IMR-90 (cell line): Measurements from ENCODE around the gene HMX1. TPM values are rescaled to one million over a fixed set of nuclear protein-coding genes. Genes with fewer than 3 reads are reported as not detected.

ENCODE experiments used
- ATAC-seq: fragments of 200-7000 bp; cut with Tn5 transposase; 2 replicates; pipeline ENCODE4 v1.9.1; 2020; ENCODE audit warnings: low read depth, mild to moderate bottlenecking, moderate library complexity
- BruUV-seq: library from RNA; stranded (reverse); fragments of 400-500 nt; replicated peaks from 2 replicates; lab custom pipeline; 2021; lab: Mats Ljungman, UMichigan
- CTCF ChIA-PET: fragments of 300-600 bp; formaldehyde crosslinking; extraction: SDS; loops from one replicate; lab custom pipeline; 2021; ENCODE audit warnings: antibody characterized with exemption; lab: Yijun Ruan, JAX
- POLR2A ChIA-PET: fragments of 300-600 bp; sonication (Branson Sonifier 250); formaldehyde crosslinking; loops from one replicate; lab custom pipeline; 2022; ENCODE audit warnings: antibody characterized with exemption; ENCODE audit not compliant: unreplicated experiment; lab: Charles Lee
- DNase-seq: peaks from one replicate; pipeline ENCODE4 v3.0.0; 2013
- H2AFZ ChIP-seq: replicated peaks from 2 replicates; pipeline ENCODE3; 2013; ENCODE audit warnings: low read length, mild to moderate bottlenecking; ENCODE audit not compliant: poor library complexity
- H2AK5ac ChIP-seq: 2 replicates; pipeline ENCODE4 v1.6.1; 2013; ENCODE audit warnings: low read depth, low read length, inconsistent platforms
- H2AK9ac ChIP-seq: replicated peaks from 2 replicates; pipeline ENCODE3; 2013; ENCODE audit warnings: mild to moderate bottlenecking, low read depth, low read length, moderate library complexity; ENCODE audit not compliant: poor library complexity
- H2BK120ac ChIP-seq: 2 replicates; pipeline ENCODE4 v1.6.1; 2013; ENCODE audit warnings: low read depth, low read length, inconsistent platforms
- H2BK15ac ChIP-seq: 3 replicates; pipeline ENCODE4 v1.6.1; 2013; ENCODE audit warnings: low read depth, low read length, inconsistent platforms
- H2BK20ac ChIP-seq: 2 replicates; pipeline ENCODE4 v1.6.1; 2013; ENCODE audit warnings: low read depth, mild to moderate bottlenecking, inconsistent platforms, low read length, moderate library complexity
- H2BK5ac ChIP-seq: 2 replicates; pipeline ENCODE4 v1.6.1; 2013; ENCODE audit warnings: mild to moderate bottlenecking, low read depth, low read length, inconsistent platforms; ENCODE audit not compliant: poor library complexity, severe bottlenecking
- H3K14ac ChIP-seq: replicated peaks from 2 replicates; pipeline ENCODE4 v1.6.1; 2013; ENCODE audit warnings: low read depth, low read length, inconsistent platforms
- H3K18ac ChIP-seq: 2 replicates; pipeline ENCODE4 v1.6.1; 2013; ENCODE audit warnings: low read depth, low read length, control low read depth
- H3K23ac ChIP-seq: 2 replicates; pipeline ENCODE4 v1.6.1; 2013; ENCODE audit warnings: low read depth, low read length, inconsistent platforms
- H3K27ac ChIP-seq: 2 replicates; pipeline ENCODE4 v1.5.1; 2013; ENCODE audit warnings: mild to moderate bottlenecking, control low read depth, low read length; ENCODE audit not compliant: insufficient read depth
- H3K27me3 ChIP-seq: 2 replicates; pipeline ENCODE4 v1.6.1; 2013; ENCODE audit warnings: low read length; ENCODE audit not compliant: control insufficient read depth, insufficient read depth
- H3K36me3 ChIP-seq: 2 replicates; pipeline ENCODE4 v1.6.1; 2013; ENCODE audit warnings: low read length, mixed read lengths; ENCODE audit not compliant: control insufficient read depth, insufficient read depth
- H3K4ac ChIP-seq: 2 replicates; pipeline ENCODE4 v1.6.1; 2013; ENCODE audit warnings: low read depth, low read length, inconsistent platforms
- H3K4me1 ChIP-seq: 2 replicates; pipeline ENCODE4 v1.6.1; 2013; ENCODE audit warnings: low read length, mixed read lengths; ENCODE audit not compliant: control insufficient read depth, insufficient read depth
- H3K4me2 ChIP-seq: 2 replicates; pipeline ENCODE4 v1.6.1; 2013; ENCODE audit warnings: low read depth, mild to moderate bottlenecking, control low read depth, low read length, moderate library complexity
- H3K4me3 ChIP-seq: 2 replicates; pipeline ENCODE4 v1.5.1; 2013; ENCODE audit warnings: low read depth, mild to moderate bottlenecking, control low read depth, low read length, moderate library complexity; ENCODE audit not compliant: insufficient read depth
- H3K56ac ChIP-seq: 2 replicates; pipeline ENCODE4 v1.6.1; 2013; ENCODE audit warnings: low read length, inconsistent platforms; ENCODE audit not compliant: insufficient read depth; ENCODE audit errors: extremely low read depth
- H3K79me1 ChIP-seq, 2 experiments: 2 replicates each; pipeline ENCODE4 v1.6.1; 2013; ENCODE audit warnings: low read length in 2 of 2, inconsistent platforms in 1 of 2, low read depth in 1 of 2
- H3K9ac ChIP-seq: 2 replicates; pipeline ENCODE4 v1.6.1; 2013; ENCODE audit warnings: low read depth, low read length, control low read depth
- H3K9me1 ChIP-seq: 2 replicates; pipeline ENCODE4 v1.6.1; 2013; ENCODE audit warnings: low read length, inconsistent platforms; ENCODE audit not compliant: insufficient read depth
- H3K9me3 ChIP-seq: 2 replicates; pipeline ENCODE4 v1.6.1; 2013; ENCODE audit warnings: low read length; ENCODE audit not compliant: control insufficient read depth, insufficient read depth
- H4K20me1 ChIP-seq: 2 replicates; pipeline ENCODE4 v1.6.1; 2013; ENCODE audit warnings: low read length, inconsistent platforms; ENCODE audit not compliant: insufficient read depth
- H4K5ac ChIP-seq: 2 replicates; pipeline ENCODE4 v1.6.1; 2013; ENCODE audit warnings: mild to moderate bottlenecking, low read depth, low read length, control low read depth
- H4K8ac ChIP-seq, 2 experiments: 2 replicates each; pipeline ENCODE4 v1.6.1; 2013; ENCODE audit warnings: low read depth in 2 of 2, low read length in 2 of 2, control low read depth in 1 of 2, inconsistent platforms in 1 of 2
- H4K91ac ChIP-seq: 2 replicates; pipeline ENCODE4 v1.6.1; 2013; ENCODE audit warnings: low read depth, low read length, inconsistent platforms; ENCODE audit not compliant: insufficient read depth
- BHLHE40 ChIP-seq: fragments of 150-350 bp; IDR thresholded peaks from 2 replicates; pipeline ENCODE4 v1.6.1; 2016; ENCODE audit warnings: mild to moderate bottlenecking, low read depth, low read length
- CEBPB ChIP-seq: IDR thresholded peaks from 2 replicates; pipeline ENCODE4 v1.6.1; 2012; ENCODE audit warnings: low read depth, low read length, improper control_type of control experiment
- CHD1 ChIP-seq: IDR thresholded peaks from 2 replicates; pipeline ENCODE4 v1.6.1; 2012; ENCODE audit warnings: low read depth, low read length, improper control_type of control experiment
- CTCF ChIP-seq: conservative IDR thresholded peaks from 2 replicates; pipeline ENCODE4 v1.5.1; 2012; ENCODE audit warnings: mild to moderate bottlenecking, low read depth, low read length, improper control_type of control experiment
- ELK1 ChIP-seq: fragments of 150-350 bp; IDR thresholded peaks from 2 replicates; pipeline ENCODE4 v1.6.1; 2016; ENCODE audit warnings: low read depth, mild to moderate bottlenecking, low read length, moderate library complexity, borderline replicate concordance
- FOS ChIP-seq: fragments of 150-350 bp; IDR thresholded peaks from 2 replicates; pipeline ENCODE4 v1.6.1; 2016; ENCODE audit warnings: low read depth, low read length
- MAZ ChIP-seq: IDR thresholded peaks from 2 replicates; pipeline ENCODE4 v1.6.1; 2012; ENCODE audit warnings: low read depth, mild to moderate bottlenecking, low read length, improper control_type of control experiment, moderate library complexity, borderline replicate concordance
- NFE2L2 ChIP-seq: fragments of 150-350 bp; IDR thresholded peaks from 2 replicates; pipeline ENCODE4 v1.6.1; 2016; ENCODE audit warnings: low read depth, mild to moderate bottlenecking, low read length
- POLR2A ChIP-seq: IDR thresholded peaks from 2 replicates; pipeline ENCODE4 v1.6.1; 2012; ENCODE audit warnings: mild to moderate bottlenecking, low read depth, low read length
- RAD21 ChIP-seq: IDR thresholded peaks from 2 replicates; pipeline ENCODE4 v1.6.1; 2012; ENCODE audit warnings: low read length, improper control_type of control experiment
- RFX5 ChIP-seq: IDR thresholded peaks from 2 replicates; pipeline ENCODE4 v1.8.0; 2012; ENCODE audit warnings: low read depth, mild to moderate bottlenecking, low read length, moderate library complexity
- SMC3 ChIP-seq: fragments of 150-350 bp; IDR thresholded peaks from 2 replicates; pipeline ENCODE4 v1.6.1; 2016; ENCODE audit warnings: low read depth, mild to moderate bottlenecking, antibody characterized with exemption, low read length, moderate library complexity
- USF2 ChIP-seq: fragments of 150-350 bp; IDR thresholded peaks from 2 replicates; pipeline ENCODE4 v1.6.1; 2017; ENCODE audit warnings: mild to moderate bottlenecking, antibody characterized with exemption, low read length, low read depth
- WGBS, 2 experiments: methylation state at CpG; one replicate each; pipeline versions ENCODE4 v1.1.5 to v1.1.7; 2013; ENCODE audit warnings: missing lambda C conversion rate in 2 of 2; ENCODE audit not compliant: insufficient read length in 1 of 2; ENCODE audit errors: extremely low coverage in 2 of 2; 5-methylcytosine and 5-hydroxymethylcytosine counted together
- dilution Hi-C: fragments of 300-500 bp; cut with HindIII; formaldehyde crosslinking; loops from one replicate; pipeline ENCODE4 v1.14.3; 2018; ENCODE audit warnings: low sequenced_read_pairs; ENCODE audit not compliant: unreplicated experiment
- in situ Hi-C: fragments of 300-500 bp; cut with MboI; formaldehyde crosslinking; loops from 3 replicates; pipeline ENCODE4 v1.14.3; 2019; ENCODE audit warnings: low sequenced_read_pairs, inconsistent platforms, mixed read lengths
- intact Hi-C: fragments of 100-400 bp; cut with micrococcal nuclease; formaldehyde crosslinking; loops from 2 replicates; pipeline ENCODE4 v1.10.0; 2022
- polyA plus RNA-seq, 3 experiments: library from polyadenylated mRNA; depleted of rRNA; stranded (reverse); fragments of >200 nt; gene quantifications; 2 replicates each; pipeline ENCODE4 v1.2.3, GENCODE V29; 2012; ENCODE audit warnings: low replicate concordance in 1 of 3
- total RNA-seq: library from RNA; depleted of rRNA; stranded (reverse); fragments of >200 nt; gene quantifications from 2 replicates; pipeline ENCODE4 v1.2.3, GENCODE V29; 2012

Gene HMX1
- total and polyA plus RNA-seq, 2 of the 4 experiments (the other 2 are of a cell fraction), result not detected

- Histone ChIP-seq H2BK15ac (no peak overlapping the region), H2AK9ac (no peak overlapping the region), H3K56ac (no peak overlapping the region), H4K8ac (no peak overlapping the region), H3K4ac (no peak overlapping the region), H3K9me3 (peaks cover 2% of the 10 kb centered on the region; the same call in 1 of the 2 replicates), H4K5ac (no peak overlapping the region), H3K9me1 (no peaks in the 10 kb centered on the region), H3K14ac (no peak overlapping the region), H3K9ac (no peak overlapping the region), H3K4me3 (no peak overlapping the region), H3K18ac (no peak overlapping the region), H2BK20ac (no peak overlapping the region), H2BK5ac (no peak overlapping the region), H3K27me3 (no peaks in the 10 kb centered on the region), H3K23ac (no peak overlapping the region), H3K27ac (no peak overlapping the region), H2BK120ac (no peak overlapping the region), H4K20me1 (no peaks in the 10 kb centered on the region), H2AK5ac (no peak overlapping the region), H3K36me3 (no peaks in the 10 kb centered on the region), H3K4me2 (no peak overlapping the region), H3K4me1 (no peaks in the 10 kb centered on the region), H3K79me1 (no peaks in the 10 kb centered on the region), H2AFZ (no peak overlapping the region), H4K91ac (no peak overlapping the region)
- BruUV-seq, result no TSS peak
- dilution Hi-C loops (no loop called here), intact Hi-C loops (no loop called here), in situ Hi-C loops (no loop called here)
- no peak for ATAC-seq
- POLR2A ChIA-PET, result no interaction called here
- CTCF ChIA-PET, result no interaction called here
- DNase-seq, result no peak
- WGBS, 2 experiments, result 66% methylated on average over 9 of the region's 14 CpGs; no CpG with 5 or more reads in 1 of the 2 experiments
- TF ChIP-seq FOS, result no peak
- no peak for TF ChIP-seq POLR2A
- TF ChIP-seq CTCF, result no peak
- no peak for TF ChIP-seq ELK1
- no peak for TF ChIP-seq BHLHE40
- no peak for TF ChIP-seq RFX5
- no peak for TF ChIP-seq NFE2L2
- TF ChIP-seq RAD21, result no peak
- no peak for TF ChIP-seq USF2
- TF ChIP-seq CHD1, result no peak
- TF ChIP-seq SMC3, result no peak
- no peak for TF ChIP-seq CEBPB
- TF ChIP-seq MAZ, result no peak
Measured at GRCh38 chr4:8840816-8841455, 30.7 kb downstream of the HMX1 start.
